Natural killer cell (primary cell): Measurements from ENCODE around the gene SEPHS1. TPM values are rescaled to one million over a fixed set of nuclear protein-coding genes. Genes with fewer than 3 reads are reported as not detected.
"Not testable (repeated sequence)": the region's sequence is repeated elsewhere in the genome, so short reads cannot be mapped to it uniquely, and the experiment has no call there.

ENCODE experiments used
- ATAC-seq, 3 donors: fragments of 150-1000 bp in 2 of 3; fragments of 200-7000 bp in 1 of 3; cut with Tn5 transposase; 1 replicate in 1 of 3; 2 replicates in 2 of 3; pipeline ENCODE4 v1.10.0; 2021; ENCODE audit warnings: mild to moderate bottlenecking in 2 of 3, moderate library complexity in 2 of 3
- DNase-seq, 2 donors: peaks; one replicate each; pipeline versions ENCODE4 v3.0.0 to v3.0.0-alpha.2; 2013 to 2021; ENCODE audit warnings: mixed read lengths in 1 of 2
- H3K27ac ChIP-seq: one replicate; pipeline ENCODE4 v1.5.1; 2013; ENCODE audit warnings: mild to moderate bottlenecking, low read length
- H3K27me3 ChIP-seq: one replicate; pipeline ENCODE4 v1.6.1; 2013; ENCODE audit warnings: low read length; ENCODE audit not compliant: control insufficient read depth, insufficient read depth
- H3K36me3 ChIP-seq: one replicate; pipeline ENCODE4 v1.6.1; 2013; ENCODE audit warnings: low read length; ENCODE audit not compliant: control insufficient read depth, insufficient read depth
- H3K4me1 ChIP-seq: one replicate; pipeline ENCODE4 v1.6.1; 2013; ENCODE audit warnings: low read length; ENCODE audit not compliant: control insufficient read depth, insufficient read depth
- H3K4me3 ChIP-seq: one replicate; pipeline ENCODE4 v1.5.1; 2013; ENCODE audit warnings: low read length
- H3K9me3 ChIP-seq: one replicate; pipeline ENCODE4 v1.6.1; 2013; ENCODE audit warnings: low read length; ENCODE audit not compliant: control insufficient read depth, insufficient read depth
- H3K27ac Mint-ChIP-seq, 2 donors: one replicate each; pipeline ENCODE4 v1.8.0; 2022; ENCODE audit warnings: mild to moderate bottlenecking in 2 of 2, mixed read lengths in 2 of 2, moderate library complexity in 1 of 2
- H3K27me3 Mint-ChIP-seq, 2 donors: one replicate each; pipeline ENCODE4 v1.8.0; 2022; ENCODE audit warnings: low read depth in 2 of 2, mixed read lengths in 2 of 2
- H3K36me3 Mint-ChIP-seq: one replicate; pipeline ENCODE4 v1.8.0; 2022; ENCODE audit warnings: mixed read lengths
- H3K4me1 Mint-ChIP-seq, 2 donors: one replicate each; pipeline ENCODE4 v1.8.0; 2022; ENCODE audit warnings: mixed read lengths in 2 of 2
- H3K4me3 Mint-ChIP-seq: one replicate; pipeline ENCODE4 v1.8.0; 2022; ENCODE audit warnings: mild to moderate bottlenecking, moderate library complexity, mixed read lengths
- H3K9me3 Mint-ChIP-seq, 2 donors: one replicate each; pipeline ENCODE4 v1.8.0; 2022; ENCODE audit warnings: mixed read lengths in 2 of 2
- CTCF ChIP-seq: fragments of 200-600 bp; IDR thresholded peaks from one replicate; pipeline ENCODE4 v1.8.0; 2022; ENCODE audit warnings: antibody characterized with exemption
- WGBS: methylation state at CpG from one replicate; pipeline ENCODE4 v1.1.7; 2013; ENCODE audit warnings: missing lambda C conversion rate; ENCODE audit not compliant: insufficient coverage; 5-methylcytosine and 5-hydroxymethylcytosine counted together
- intact Hi-C: fragments of 100-400 bp; cut with micrococcal nuclease; formaldehyde crosslinking; loops from one replicate; pipeline ENCODE4 v1.14.2; 2022
- total RNA-seq, 4 donors: library from RNA; stranded (reverse); fragments of 120-200 nt in 1 of 4; gene quantifications; one replicate each; pipeline versions ENCODE4 v1.2.3 to v1.2.4, GENCODE V29; 2013 to 2022

The SEPHS1 gene
- total RNA-seq, 3 donors from 2014 or later (not counting 1 experiment from before 2014, with no cell fraction given): 20.4 to 28.2 (median 23.4) TPM

GRCh38 chr10:13291821-13292773, 56.0 kb downstream of the SEPHS1 start:
- no peaks in the 10 kb centered on the region for H3K36me3 Mint-ChIP-seq
- DNase-seq (no peak), ATAC-seq (no peak)
- Histone ChIP-seq H3K9me3 (no peaks in the 10 kb centered on the region), H3K4me3 (no peak overlapping the region), H3K27me3 (no peaks in the 10 kb centered on the region), H3K4me1 (no peaks in the 10 kb centered on the region), H3K36me3 (no peaks in the 10 kb centered on the region), H3K27ac (no peak overlapping the region)
- no peak overlapping the region for H3K4me3 Mint-ChIP-seq
- no peak overlapping the region for H3K27ac Mint-ChIP-seq
- H3K27me3 Mint-ChIP-seq: no peaks in the 10 kb centered on the region
- no peaks in the 10 kb centered on the region for H3K4me1 Mint-ChIP-seq
- intact Hi-C loops: no loop called here
- no peaks in the 10 kb centered on the region for H3K9me3 Mint-ChIP-seq
- WGBS: 95% methylated on average over 18 of the region's 19 CpGs
- no peak for TF ChIP-seq CTCF

- no peaks in the 10 kb centered on the region for H3K9me3 ChIP-seq
- intact Hi-C loops: no loop called here
- Mint-ChIP-seq H3K36me3 (no peaks in the 10 kb centered on the region), H3K27me3 (no peaks in the 10 kb centered on the region), H3K4me1 (no peaks in the 10 kb centered on the region), H3K4me3 (no peak overlapping the region), H3K27ac (no peak overlapping the region), H3K9me3 (no peaks in the 10 kb centered on the region)
- no peak for DNase-seq
- TF ChIP-seq CTCF: no peak
- no peak overlapping the region for H3K27ac ChIP-seq
- H3K27me3 ChIP-seq: no peaks in the 10 kb centered on the region
- H3K4me1 ChIP-seq: no peaks in the 10 kb centered on the region
- ATAC-seq: no peak
- H3K36me3 ChIP-seq: no peaks in the 10 kb centered on the region
- 86% methylated on average over 2 of the region's 4 CpGs for WGBS
- no peak overlapping the region for H3K4me3 ChIP-seq
These were observed 57.0 kb downstream of the SEPHS1 start for GRCh38 chr10:13291061-13291460.

- Mint-ChIP-seq H3K9me3 (no peaks in the 10 kb centered on the region), H3K27ac (no peak overlapping the region), H3K36me3 (no peaks in the 10 kb centered on the region), H3K27me3 (no peaks in the 10 kb centered on the region), H3K4me3 (no peak overlapping the region), H3K4me1 (no peaks in the 10 kb centered on the region)
- DNase-seq (no peak), ATAC-seq (no peak)
- WGBS: 90% methylated on average over 4 of the region's 4 CpGs
- intact Hi-C loops: no loop called here
- H3K9me3 ChIP-seq: no peaks in the 10 kb centered on the region
- no peak overlapping the region for H3K27ac ChIP-seq
- H3K4me1 ChIP-seq: no peaks in the 10 kb centered on the region
- H3K4me3 ChIP-seq: no peak overlapping the region
- no peaks in the 10 kb centered on the region for H3K36me3 ChIP-seq
- no peaks in the 10 kb centered on the region for H3K27me3 ChIP-seq
- no peak for TF ChIP-seq CTCF
These were observed 64.0 kb downstream of the SEPHS1 start for GRCh38 chr10:13284050-13284449.

GRCh38 chr10:13282348-13282747, 65.7 kb downstream of the SEPHS1 start:
- H3K36me3 Mint-ChIP-seq, H3K4me3 Mint-ChIP-seq, H3K27ac ChIP-seq, H3K27me3 Mint-ChIP-seq, H3K9me3 ChIP-seq, H3K4me3 ChIP-seq, intact Hi-C loops, H3K27ac Mint-ChIP-seq, H3K36me3 ChIP-seq, H3K4me1 Mint-ChIP-seq, H3K4me1 ChIP-seq, H3K27me3 ChIP-seq, H3K9me3 Mint-ChIP-seq, DNase-seq, ATAC-seq: not testable (repeated sequence)
- 85% methylated on average over 5 of the region's 6 CpGs for WGBS
